ENCODE measurements around the gene TCTN2.

DNA sequence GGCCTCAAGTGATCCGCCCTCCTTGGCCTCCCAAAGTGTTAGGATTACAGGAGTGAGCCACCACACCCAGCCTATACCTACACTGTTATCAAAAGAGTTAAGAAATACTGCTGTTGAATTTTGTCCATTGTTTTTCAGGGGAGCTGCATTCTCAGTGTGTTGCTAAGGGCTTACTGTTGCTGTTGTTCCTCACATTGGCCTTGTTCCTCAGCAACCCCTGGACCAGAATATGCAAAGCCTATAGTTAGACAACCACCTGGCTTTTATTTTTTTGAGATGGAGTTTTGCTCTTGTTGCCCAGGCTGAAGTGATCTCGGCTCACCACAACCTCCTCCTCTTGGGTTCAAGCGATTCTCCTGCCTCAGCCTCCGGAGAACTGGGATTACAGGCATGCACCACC is 36.6 kb downstream of the TCTN2 start:
- TF ChIP-seq EZH2 (IDR thresholded peaks at IDR 0.05; ENCODE audit: borderline replicate concordance, low read depth, low read length, severe bottlenecking): no peak
- TF ChIP-seq, protein P1, sequence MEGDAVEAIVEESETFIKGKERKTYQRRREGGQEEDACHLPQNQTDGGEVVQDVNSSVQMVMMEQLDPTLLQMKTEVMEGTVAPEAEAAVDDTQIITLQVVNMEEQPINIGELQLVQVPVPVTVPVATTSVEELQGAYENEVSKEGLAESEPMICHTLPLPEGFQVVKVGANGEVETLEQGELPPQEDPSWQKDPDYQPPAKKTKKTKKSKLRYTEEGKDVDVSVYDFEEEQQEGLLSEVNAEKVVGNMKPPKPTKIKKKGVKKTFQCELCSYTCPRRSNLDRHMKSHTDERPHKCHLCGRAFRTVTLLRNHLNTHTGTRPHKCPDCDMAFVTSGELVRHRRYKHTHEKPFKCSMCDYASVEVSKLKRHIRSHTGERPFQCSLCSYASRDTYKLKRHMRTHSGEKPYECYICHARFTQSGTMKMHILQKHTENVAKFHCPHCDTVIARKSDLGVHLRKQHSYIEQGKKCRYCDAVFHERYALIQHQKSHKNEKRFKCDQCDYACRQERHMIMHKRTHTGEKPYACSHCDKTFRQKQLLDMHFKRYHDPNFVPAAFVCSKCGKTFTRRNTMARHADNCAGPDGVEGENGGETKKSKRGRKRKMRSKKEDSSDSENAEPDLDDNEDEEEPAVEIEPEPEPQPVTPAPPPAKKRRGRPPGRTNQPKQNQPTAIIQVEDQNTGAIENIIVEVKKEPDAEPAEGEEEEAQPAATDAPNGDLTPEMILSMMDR (IDR thresholded peaks at IDR 0.05; ENCODE audit: borderline replicate concordance, extremely low read depth, low read length, poor library complexity, severe bottlenecking): no peak

Data from DND-41 (cell line).